OCI-LY7 (cell line): ENCODE measurements around the gene TMIGD3. TPM values are rescaled to one million over a fixed set of nuclear protein-coding genes. Genes with fewer than 3 reads are reported as not detected.

Source experiments
- BruUV-seq: library from RNA; stranded (reverse); fragments of 400-500 nt; replicated peaks from 2 replicates; lab custom pipeline; 2021; lab: Mats Ljungman, UMichigan
- CTCF ChIA-PET: fragments of 300-600 bp; sonication (Branson Sonifier 250); formaldehyde crosslinking; loops from one replicate; lab custom pipeline; 2022; ENCODE audit warnings: antibody characterized with exemption; ENCODE audit not compliant: unreplicated experiment; lab: Charles Lee
- POLR2A ChIA-PET: fragments of 300-600 bp; sonication (Branson Sonifier 250); formaldehyde crosslinking; loops from one replicate; lab custom pipeline; 2022; ENCODE audit warnings: antibody characterized with exemption; lab: Charles Lee
- DNase-seq: peaks from one replicate; pipeline ENCODE4 v3.0.0-alpha.2; 2015; ENCODE audit warnings: low spot score
- H2AFZ ChIP-seq: fragments of 200-600 bp; sonication (generic), shearing (Covaris generic); 2 replicates; pipeline ENCODE4 v1.6.1; 2014; ENCODE audit warnings: mild to moderate bottlenecking, antibody characterized with exemption, low read length, moderate library complexity
- H3K27ac ChIP-seq: fragments of 200-600 bp; sonication (generic); 2 replicates; pipeline ENCODE4 v1.5.1; 2014; ENCODE audit warnings: mixed run types, low read depth, mild to moderate bottlenecking, moderate library complexity, low read length, inconsistent platforms; ENCODE audit not compliant: poor library complexity, severe bottlenecking
- H3K36me3 ChIP-seq: fragments of 200-600 bp; sonication (generic); 2 replicates; pipeline ENCODE4 v1.6.1; 2014; ENCODE audit warnings: mild to moderate bottlenecking, antibody characterized with exemption, low read length, moderate library complexity, mixed read lengths; ENCODE audit not compliant: insufficient read depth
- H3K4me1 ChIP-seq: fragments of 200-600 bp; sonication (generic); 2 replicates; pipeline ENCODE4 v1.5.1; 2014; ENCODE audit warnings: mild to moderate bottlenecking, low read length; ENCODE audit not compliant: insufficient read depth, poor library complexity, severe bottlenecking
- H3K4me2 ChIP-seq: fragments of 200-600 bp; sonication (generic); 2 replicates; pipeline ENCODE4 v1.6.1; 2014; ENCODE audit warnings: mild to moderate bottlenecking, low read length
- H3K4me3 ChIP-seq: fragments of 200-600 bp; sonication (generic); 2 replicates; pipeline ENCODE4 v1.5.1; 2014; ENCODE audit warnings: mild to moderate bottlenecking, low read depth, low read length; ENCODE audit not compliant: poor library complexity, severe bottlenecking
- H3K79me2 ChIP-seq: fragments of 200-600 bp; sonication (generic); 2 replicates; pipeline ENCODE4 v1.6.1; 2016; ENCODE audit warnings: low read depth, mild to moderate bottlenecking, low read length, moderate library complexity, mixed read lengths; ENCODE audit not compliant: insufficient read depth
- H3K9me2 ChIP-seq: fragments of 200-600 bp; sonication (generic); 2 replicates; pipeline ENCODE4 v1.6.1; 2016; ENCODE audit warnings: mild to moderate bottlenecking, low read length, mixed read lengths; ENCODE audit not compliant: insufficient read depth
- H3K9me3 ChIP-seq: fragments of 200-600 bp; sonication (generic); 2 replicates; pipeline ENCODE4 v1.6.1; 2014; ENCODE audit warnings: mild to moderate bottlenecking, mixed run types, low read length, mixed read lengths
- H4K20me1 ChIP-seq: fragments of 200-600 bp; sonication (generic); 2 replicates; pipeline ENCODE4 v1.6.1; 2014; ENCODE audit warnings: mild to moderate bottlenecking, antibody characterized with exemption, low read length, moderate library complexity, mixed read lengths; ENCODE audit not compliant: insufficient read depth
- CTCF ChIP-seq: fragments of 200-600 bp; sonication (generic); conservative IDR thresholded peaks from 2 replicates; pipeline ENCODE4 v1.5.1; 2014; ENCODE audit warnings: mild to moderate bottlenecking, antibody characterized with exemption, low read length, moderate library complexity, mixed read lengths
- EZH2phosphoT487 ChIP-seq: fragments of 200-600 bp; sonication (generic); IDR thresholded peaks from 2 replicates; pipeline ENCODE4 v1.6.1; 2018; ENCODE audit warnings: low read depth, borderline replicate concordance, mild to moderate bottlenecking, mixed run types, antibody characterized with exemption, low read length, moderate library complexity, mixed read lengths
- intact Hi-C: fragments of 100-400 bp; cut with micrococcal nuclease; formaldehyde crosslinking; loops from one replicate; pipeline ENCODE4 v1.10.0; 2022; ENCODE audit not compliant: unreplicated experiment
- total RNA-seq, 2 experiments: library from RNA; depleted of rRNA in 1 of 2; stranded (reverse); fragments of >200 nt in 1 of 2; shearing (Covaris generic) in 1 of 2; gene quantifications; 2 replicates each; pipeline ENCODE4 v1.2.3, GENCODE V29; 2014 to 2022

The TMIGD3 gene
- total RNA-seq, 2 experiments from 2014 or later = not detected

DNA sequence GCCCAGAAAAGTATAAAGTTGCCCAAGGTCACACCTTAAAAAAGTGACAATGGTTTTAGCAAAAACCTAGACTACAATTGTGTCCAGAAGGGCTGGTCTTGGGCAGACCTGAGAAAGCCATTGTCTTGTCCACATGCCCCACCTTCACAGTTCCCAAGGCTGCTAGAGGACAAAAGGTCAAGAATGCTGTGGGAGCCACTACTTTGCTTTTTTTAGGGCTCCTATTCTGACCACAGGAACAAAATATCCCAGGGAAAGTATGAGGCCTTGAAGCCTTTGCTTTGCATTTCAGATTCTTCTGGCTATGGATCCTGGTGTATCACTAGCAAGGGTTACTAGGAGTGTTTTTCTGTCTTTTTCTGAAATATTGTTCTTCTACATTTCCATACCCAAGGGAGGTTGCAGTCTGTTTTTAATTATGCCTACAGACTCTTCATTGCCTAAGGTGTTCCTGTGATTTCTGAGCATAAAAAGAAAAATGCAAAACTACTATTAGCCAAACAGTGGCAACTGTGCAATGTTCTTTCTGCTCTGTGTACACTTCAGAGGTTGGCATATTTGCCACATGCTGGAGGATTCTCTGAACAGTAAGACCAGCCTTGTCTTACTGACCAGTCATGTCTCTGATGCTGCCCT, 18.9 kb downstream of the TMIGD3 start:
- Histone ChIP-seq H3K4me2 (no peak overlapping the region), H4K20me1 (no peaks in the 10 kb centered on the region), H3K27ac (no peak overlapping the region), H3K4me1 (peaks cover 7% of the 10 kb centered on the region), H3K9me3 (no peaks in the 10 kb centered on the region), H2AFZ (no peak overlapping the region), H3K36me3 (no peaks in the 10 kb centered on the region), H3K4me3 (no peak overlapping the region), H3K79me2 (no peaks in the 10 kb centered on the region), H3K9me2 (no peaks in the 10 kb centered on the region)
- TF ChIP-seq CTCF = no peak
- no peak for DNase-seq
- BruUV-seq = no TSS peak
- intact Hi-C loops = loop anchor here (5.0 kb wide), 2 partner anchors 228 to 273 kb away; partner anchors contain the start of gene DDX20
- POLR2A ChIA-PET = interaction anchor here (0.5 to 1.9 kb wide), 6 partner anchors 8 to 232 kb away, joined by 3 to 9 read pairs (median 4); no protein-coding TSS in a partner anchor
- CTCF ChIA-PET = no interaction called here

- BruUV-seq = no TSS peak
- Histone ChIP-seq H3K4me1 (peaks cover 7% of the 10 kb centered on the region), H3K9me2 (no peaks in the 10 kb centered on the region), H3K79me2 (no peaks in the 10 kb centered on the region), H3K27ac (no peak overlapping the region), H4K20me1 (no peaks in the 10 kb centered on the region), H3K36me3 (no peaks in the 10 kb centered on the region), H3K4me2 (no peak overlapping the region), H2AFZ (no peak overlapping the region), H3K9me3 (no peaks in the 10 kb centered on the region), H3K4me3 (no peak overlapping the region)
- TF ChIP-seq EZH2phosphoT487 = no peak
- TF ChIP-seq CTCF = no peak
- CTCF ChIA-PET = no interaction called here
- POLR2A ChIA-PET = interaction anchor here (0.5 to 0.7 kb wide), 2 partner anchors 15 to 38 kb away, joined by 3 read pairs; no protein-coding TSS in a partner anchor
- no peak for DNase-seq
- intact Hi-C loops = loop anchor here (5.0 kb wide), 2 partner anchors 228 to 273 kb away; partner anchors contain the start of gene DDX20
Measured at GRCh38 chr1:111483876-111484275, 19.6 kb downstream of the TMIGD3 start.

- Histone ChIP-seq H4K20me1 (no peaks in the 10 kb centered on the region), H3K9me3 (no peaks in the 10 kb centered on the region), H3K27ac (no peak overlapping the region), H3K79me2 (no peaks in the 10 kb centered on the region), H2AFZ (no peak overlapping the region), H3K4me1 (peaks cover 7% of the 10 kb centered on the region), H3K4me2 (no peak overlapping the region), H3K9me2 (no peaks in the 10 kb centered on the region), H3K4me3 (no peak overlapping the region), H3K36me3 (no peaks in the 10 kb centered on the region)
- intact Hi-C loops = loop anchor here (5.0 kb wide), 2 partner anchors 229 to 274 kb away; partner anchors contain the start of gene DDX20
- ChIA-PET POLR2A (no interaction called here), CTCF (interaction anchor here (1.4 kb wide), 1 partner anchor 25 kb away, joined by 9 read pairs; no protein-coding TSS in a partner anchor)
- no TSS peak for BruUV-seq
- no peak for DNase-seq
- TF ChIP-seq CTCF = no peak
- TF ChIP-seq EZH2phosphoT487 = no peak
Measured at GRCh38 chr1:111483166-111483565, 20.3 kb downstream of the TMIGD3 start.
